Breast epithelium (tissue), 4 donors: Measurements from ENCODE around the gene MCM6. TPM values are rescaled to one million over a fixed set of nuclear protein-coding genes. Genes with fewer than 3 reads are reported as not detected.

Source experiments
- DNase-seq, 2 donors: peaks; one replicate each; pipeline ENCODE4 v3.0.0-alpha.2; 2019; ENCODE audit warnings: low spot score in 2 of 2
- H3K27ac ChIP-seq, 2 donors: fragments of 200-600 bp; sonication (generic) in 1 of 2; one replicate each; pipeline ENCODE4 v1.5.1; 2016 to 2019; ENCODE audit warnings: mild to moderate bottlenecking in 1 of 2
- H3K27me3 ChIP-seq, 2 donors: fragments of 200-600 bp; sonication (generic) in 1 of 2; one replicate each; pipeline versions ENCODE4 v1.5.1 to v1.6.0; 2017 to 2019; ENCODE audit warnings: control low read depth in 1 of 2, mild to moderate bottlenecking in 1 of 2
- H3K36me3 ChIP-seq: fragments of 200-600 bp; one replicate; pipeline ENCODE4 v1.5.1; 2019
- H3K4me1 ChIP-seq, 2 donors: fragments of 200-600 bp; sonication (generic); one replicate each; pipeline ENCODE4 v1.5.1; 2016 to 2019; ENCODE audit warnings: control low read depth in 1 of 2
- H3K4me3 ChIP-seq, 3 donors: fragments of 200-600 bp; sonication (generic); 1 replicate in 2 of 3; 2 replicates in 1 of 3; pipeline ENCODE4 v1.5.1; 2016 to 2019; ENCODE audit warnings: mild to moderate bottlenecking in 3 of 3, moderate library complexity in 2 of 3
- H3K9me3 ChIP-seq, 2 donors: fragments of 200-600 bp; sonication (generic) in 1 of 2; one replicate each; pipeline ENCODE4 v1.5.1; 2016 to 2019; ENCODE audit warnings: control low read depth in 1 of 2
- CTCF ChIP-seq, 3 donors: fragments of 450-650 bp; IDR thresholded peaks; one replicate each; pipeline ENCODE4 v1.5.1; 2016 to 2017; ENCODE audit warnings: antibody characterized with exemption in 3 of 3, mild to moderate bottlenecking in 3 of 3, moderate library complexity in 3 of 3
- POLR2A ChIP-seq: fragments of 450-650 bp; IDR thresholded peaks from one replicate; pipeline ENCODE4 v1.6.1; 2016; ENCODE audit warnings: antibody characterized with exemption, mild to moderate bottlenecking, moderate library complexity
- POLR2AphosphoS5 ChIP-seq, 3 donors: sonication (generic); formaldehyde crosslinking; IDR thresholded peaks; one replicate each; pipeline ENCODE4 v1.6.1; 2017; ENCODE audit warnings: antibody characterized with exemption in 3 of 3
- intact Hi-C: fragments of 100-400 bp; cut with DNase I; formaldehyde crosslinking; loops from one replicate; pipeline ENCODE4 v1.15.1; 2023; ENCODE audit warnings: low total_unique reads
- total RNA-seq, 3 donors: library from RNA; depleted of rRNA; stranded (reverse); fragments of >200 nt; gene quantifications; one replicate each; pipeline ENCODE4 v1.1.0, GENCODE V29; 2016

Gene MCM6
- total RNA-seq, 3 donors from 2014 or later = 10.9 to 11.8 (median 11.3) TPM

GRCh38 chr2:135832891-135833290 is 43.4 kb downstream of the MCM6 start:
- Histone ChIP-seq H3K27me3 (no peaks in the 10 kb centered on the region), H3K36me3 (no peaks in the 10 kb centered on the region), H3K27ac (no peak overlapping the region), H3K4me3 (no peak overlapping the region), H3K9me3 (no peaks in the 10 kb centered on the region), H3K4me1 (no peaks in the 10 kb centered on the region)
- no peak for DNase-seq
- intact Hi-C loops = no loop called here
- no peak for TF ChIP-seq POLR2AphosphoS5 (IDR thresholded peaks at IDR 0.05)
- no peak for TF ChIP-seq CTCF (IDR thresholded peaks at IDR 0.05)
- TF ChIP-seq POLR2A = no peak

DNA sequence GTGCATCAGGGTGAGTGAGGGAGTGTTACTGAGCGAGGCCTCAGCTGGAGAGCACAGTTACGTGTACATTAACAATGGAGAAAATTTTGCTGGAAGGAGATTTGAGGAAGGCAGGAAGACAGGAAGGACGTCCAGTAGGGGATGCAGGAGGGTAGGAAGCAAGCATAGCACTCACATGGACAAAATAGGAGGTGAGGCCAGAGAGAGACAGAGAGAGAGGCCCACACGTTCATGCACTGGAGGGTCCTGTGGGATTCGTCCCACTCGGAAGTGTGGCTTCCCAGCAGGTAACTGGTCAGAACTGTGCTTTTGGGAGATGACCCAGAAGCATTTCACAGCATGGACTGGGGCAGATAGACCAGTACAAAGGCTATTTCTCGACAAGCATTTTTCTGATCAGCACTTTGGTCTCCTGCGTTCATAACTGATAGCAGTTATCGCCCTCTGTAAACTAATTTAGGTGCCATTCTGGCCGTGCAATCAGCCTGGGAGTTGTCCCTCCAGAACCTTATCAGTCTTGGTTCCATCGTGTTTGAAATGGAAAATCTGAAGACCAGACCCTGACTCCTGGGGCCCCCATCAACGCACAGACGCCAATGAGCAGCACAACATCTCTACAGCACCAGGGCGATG is 44.9 kb downstream of the MCM6 start:
- H3K27ac ChIP-seq = no peak overlapping the region
- no peak for DNase-seq
- H3K4me3 ChIP-seq = no peak overlapping the region
- H3K9me3 ChIP-seq = no peaks in the 10 kb centered on the region
- intact Hi-C loops = no loop called here
- H3K36me3 ChIP-seq = no peaks in the 10 kb centered on the region
- no peak for TF ChIP-seq POLR2AphosphoS5 (IDR thresholded peaks at IDR 0.05)
- TF ChIP-seq CTCF (IDR thresholded peaks at IDR 0.05) = no peak
- TF ChIP-seq POLR2A = no peak
- H3K4me1 ChIP-seq = no peaks in the 10 kb centered on the region
- H3K27me3 ChIP-seq = no peaks in the 10 kb centered on the region

DNA sequence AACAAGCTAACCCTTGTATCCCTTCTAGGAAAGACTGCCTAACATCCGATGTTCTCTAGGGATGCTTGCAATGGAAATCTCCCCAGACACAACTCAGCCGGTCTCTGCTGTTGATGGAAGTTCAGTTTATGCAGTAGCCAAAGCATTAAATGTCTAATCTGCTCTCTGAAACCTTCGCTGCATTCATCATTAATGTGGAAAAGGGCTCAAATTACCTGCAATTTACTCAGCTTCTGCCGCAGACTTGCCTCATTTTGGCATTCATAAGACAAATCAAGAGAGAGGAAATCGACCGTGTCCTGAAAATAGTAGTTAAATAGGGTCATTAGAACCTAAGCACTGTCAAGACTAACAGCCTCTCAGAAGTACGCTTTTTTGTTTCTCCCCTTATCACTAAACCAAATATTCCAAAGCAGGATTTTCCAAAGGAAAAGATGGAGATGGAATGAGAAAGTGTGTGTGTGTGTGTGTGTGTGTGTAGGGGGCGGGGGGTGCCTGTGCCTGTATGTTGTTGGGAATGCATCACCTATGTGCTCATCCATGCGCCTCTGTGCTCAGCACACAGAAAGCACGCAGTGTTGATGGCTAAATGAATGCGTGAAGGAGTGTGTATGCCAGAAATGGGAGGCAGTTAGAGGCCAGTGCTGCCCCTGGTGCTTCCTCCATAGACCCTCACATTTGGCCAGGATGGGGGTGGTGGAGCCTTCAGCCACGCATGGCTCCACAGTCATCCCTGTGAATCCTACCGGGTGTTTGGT is 46.7 kb downstream of the MCM6 start:
- TF ChIP-seq POLR2A = no peak
- no peak for TF ChIP-seq POLR2AphosphoS5 (IDR thresholded peaks at IDR 0.05)
- TF ChIP-seq CTCF (IDR thresholded peaks at IDR 0.05) = no peak
- Histone ChIP-seq H3K4me3 (no peak overlapping the region), H3K27ac (no peak overlapping the region), H3K9me3 (no peaks in the 10 kb centered on the region), H3K27me3 (no peaks in the 10 kb centered on the region), H3K36me3 (no peaks in the 10 kb centered on the region), H3K4me1 (no peaks in the 10 kb centered on the region)
- DNase-seq = no peak
- intact Hi-C loops = no loop called here

GRCh38 chr2:135826544-135826943 is 49.7 kb downstream of the MCM6 start:
- Histone ChIP-seq H3K27me3 (no peaks in the 10 kb centered on the region), H3K36me3 (no peaks in the 10 kb centered on the region), H3K4me1 (no peaks in the 10 kb centered on the region), H3K4me3 (no peak overlapping the region), H3K9me3 (peaks cover 3 to 8% of the 10 kb centered on the region in 2 donors), H3K27ac (no peak overlapping the region)
- no peak for TF ChIP-seq CTCF (IDR thresholded peaks at IDR 0.05)
- TF ChIP-seq POLR2A = no peak
- no peak for TF ChIP-seq POLR2AphosphoS5 (IDR thresholded peaks at IDR 0.05)
- no peak for DNase-seq
- intact Hi-C loops = no loop called here

DNA sequence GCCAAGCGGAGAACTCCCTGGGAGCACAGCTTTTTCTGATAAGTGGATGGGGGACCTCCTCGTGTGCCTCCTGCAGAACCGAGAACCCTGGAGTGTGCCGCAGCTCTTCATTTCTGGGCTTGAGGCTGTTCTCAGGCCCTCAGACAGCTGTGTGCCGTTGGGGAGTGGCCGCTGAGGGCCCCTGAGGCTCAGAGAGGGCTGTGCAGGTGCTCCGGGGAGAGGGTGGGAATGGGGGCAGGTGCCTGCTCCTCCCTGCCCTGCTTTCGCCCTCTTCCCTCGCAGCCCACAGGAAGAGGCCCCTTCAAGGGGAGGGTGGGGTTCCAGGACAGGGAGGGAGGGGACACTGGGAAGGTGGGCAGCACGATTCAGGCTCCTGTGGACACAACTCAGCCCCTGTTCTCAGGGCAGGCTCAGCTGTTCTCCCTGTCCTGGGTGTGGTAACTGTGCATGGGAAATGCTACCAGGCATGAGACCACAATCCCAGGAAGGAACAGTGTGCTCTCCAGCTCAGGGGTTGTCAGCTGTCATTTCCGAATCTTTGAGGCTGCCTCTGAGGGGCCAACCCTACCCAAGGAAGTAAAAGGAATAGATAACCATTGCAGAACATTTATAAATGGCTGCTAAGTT is 50.6 kb downstream of the MCM6 start:
- TF ChIP-seq POLR2AphosphoS5 (IDR thresholded peaks at IDR 0.05) = no peak
- TF ChIP-seq CTCF (IDR thresholded peaks at IDR 0.05) = no peak
- TF ChIP-seq POLR2A = no peak
- Histone ChIP-seq H3K27ac (no peak overlapping the region), H3K9me3 (peaks cover 3 to 8% of the 10 kb centered on the region in 2 donors), H3K27me3 (no peaks in the 10 kb centered on the region), H3K36me3 (no peaks in the 10 kb centered on the region), H3K4me3 (no peak overlapping the region), H3K4me1 (no peaks in the 10 kb centered on the region)
- no peak for DNase-seq
- intact Hi-C loops = no loop called here
